CD14-positive monocyte (primary cell): ENCODE results near the gene PMP22. TPM values are rescaled to one million over a fixed set of nuclear protein-coding genes. Genes with fewer than 3 reads are reported as not detected.

Experiments used
- DNase-seq, 3 donors: peaks; one replicate each; pipeline ENCODE4 v3.0.0-alpha.2; 2011 to 2022
- H2AFZ ChIP-seq: 2 replicates; pipeline ENCODE4 v1.6.0; 2012; ENCODE audit warnings: mild to moderate bottlenecking, low read depth, low read length, inconsistent platforms; ENCODE audit not compliant: insufficient read depth, poor library complexity, severe bottlenecking
- H3K27ac ChIP-seq, 2 donors: 1 replicate in 1 of 2; 2 replicates in 1 of 2; pipeline ENCODE4 v1.5.1; 2012 to 2013; ENCODE audit warnings: low read length in 2 of 2, control low read depth in 1 of 2, inconsistent platforms in 1 of 2, low read depth in 1 of 2, mild to moderate bottlenecking in 1 of 2
- H3K27me3 ChIP-seq, 2 donors: one replicate each; pipeline versions ENCODE4 v1.6.0 to v1.6.1; 2011 to 2013; ENCODE audit warnings: low read length in 2 of 2; ENCODE audit not compliant: control insufficient read depth in 2 of 2, insufficient read depth in 2 of 2
- H3K36me3 ChIP-seq, 2 donors: replicated peaks in 1 of 2; 1 replicate in 1 of 2; 2 replicates in 1 of 2; pipeline versions ENCODE4 v1.5.1 to v1.6.1; 2012 to 2013; ENCODE audit warnings: low read length in 2 of 2, control low read depth in 1 of 2, inconsistent platforms in 1 of 2, mild to moderate bottlenecking in 1 of 2; ENCODE audit not compliant: insufficient read depth in 2 of 2, control insufficient read depth in 1 of 2
- H3K4me1 ChIP-seq, 2 donors: 1 replicate in 1 of 2; 2 replicates in 1 of 2; pipeline versions ENCODE4 v1.5.1 to v1.6.1; 2012 to 2013; ENCODE audit warnings: low read length in 2 of 2, control low read depth in 1 of 2, inconsistent platforms in 1 of 2, mild to moderate bottlenecking in 1 of 2, moderate library complexity in 1 of 2; ENCODE audit not compliant: insufficient read depth in 2 of 2, control insufficient read depth in 1 of 2
- H3K4me2 ChIP-seq: replicated peaks from 2 replicates; pipeline ENCODE3; 2012; ENCODE audit warnings: low read length, moderate library complexity, mild to moderate bottlenecking; ENCODE audit not compliant: poor library complexity, severe bottlenecking; ENCODE audit errors: extremely low read depth
- H3K4me3 ChIP-seq, 3 experiments: fragments of 200-600 bp in 1 of 3; sonication (generic) in 1 of 3; replicated peaks in 1 of 3; 1 replicate in 2 of 3; 2 replicates in 1 of 3; pipeline ENCODE4 v1.5.1; 2011 to 2013; ENCODE audit warnings: low read length in 3 of 3, mild to moderate bottlenecking in 3 of 3, control low read depth in 2 of 3, low read depth in 2 of 3, inconsistent platforms in 1 of 3, moderate library complexity in 1 of 3
- H3K79me2 ChIP-seq: 2 replicates; pipeline ENCODE4 v1.6.0; 2012; ENCODE audit warnings: mild to moderate bottlenecking, control low read depth, inconsistent platforms, low read length, moderate library complexity; ENCODE audit not compliant: insufficient read depth
- H3K9ac ChIP-seq: 2 replicates; pipeline ENCODE4 v1.6.0; 2017; ENCODE audit warnings: low read length, mild to moderate bottlenecking; ENCODE audit not compliant: insufficient read depth, poor library complexity, severe bottlenecking
- H3K9me3 ChIP-seq, 2 donors: replicated peaks in 1 of 2; 1 replicate in 1 of 2; 2 replicates in 1 of 2; pipeline versions ENCODE4 v1.5.1 to v1.6.1; 2012 to 2013; ENCODE audit warnings: low read length in 2 of 2, control low read depth in 1 of 2; ENCODE audit not compliant: control insufficient read depth in 1 of 2, insufficient read depth in 1 of 2
- H4K20me1 ChIP-seq: 2 replicates; pipeline ENCODE4 v1.6.0; 2012; ENCODE audit warnings: mild to moderate bottlenecking, low read length, control low read depth, moderate library complexity; ENCODE audit not compliant: insufficient read depth
- H3K27ac Mint-ChIP-seq, 7 donors: one replicate each; pipeline ENCODE4 v1.8.0; 2020; ENCODE audit warnings: mild to moderate bottlenecking in 7 of 7, mixed read lengths in 7 of 7, moderate library complexity in 6 of 7, inconsistent platforms in 2 of 7
- H3K27me3 Mint-ChIP-seq, 3 donors: one replicate each; pipeline ENCODE4 v1.8.0; 2021 to 2022; ENCODE audit warnings: low read depth in 3 of 3, mild to moderate bottlenecking in 3 of 3, mixed read lengths in 3 of 3, moderate library complexity in 3 of 3, inconsistent platforms in 1 of 3
- H3K36me3 Mint-ChIP-seq, 2 donors: one replicate each; pipeline ENCODE4 v1.8.0; 2020; ENCODE audit warnings: mixed read lengths in 2 of 2, inconsistent platforms in 1 of 2, mild to moderate bottlenecking in 1 of 2
- H3K4me1 Mint-ChIP-seq: one replicate; pipeline ENCODE4 v1.8.0; 2020; ENCODE audit warnings: mild to moderate bottlenecking, mixed read lengths
- H3K4me3 Mint-ChIP-seq, 2 donors: one replicate each; pipeline ENCODE4 v1.8.0; 2020; ENCODE audit warnings: mild to moderate bottlenecking in 2 of 2, mixed read lengths in 2 of 2, moderate library complexity in 1 of 2
- H3K9me3 Mint-ChIP-seq, 7 donors: one replicate each; pipeline ENCODE4 v1.8.0; 2020 to 2022; ENCODE audit warnings: mixed read lengths in 7 of 7, mild to moderate bottlenecking in 6 of 7, moderate library complexity in 6 of 7, inconsistent platforms in 2 of 7
- CTCF ChIP-seq: fragments of 200-600 bp; IDR thresholded peaks from one replicate; pipeline ENCODE4 v1.8.0; 2022; ENCODE audit warnings: antibody characterized with exemption, mild to moderate bottlenecking
- WGBS: methylation state at CpG from one replicate; pipeline ENCODE4 v1.1.5; 2013; ENCODE audit warnings: missing lambda C conversion rate; ENCODE audit not compliant: insufficient coverage; 5-methylcytosine and 5-hydroxymethylcytosine counted together
- intact Hi-C, 2 donors: fragments of 100-400 bp; cut with micrococcal nuclease; formaldehyde crosslinking; loops; one replicate each; pipeline versions ENCODE4 v1.15.0 to v1.15.1; 2023
- polyA plus RNA-seq, 3 donors: library from polyadenylated mRNA; depleted of rRNA in 1 of 3; unstranded in 2 of 3; stranded (reverse) in 1 of 3; fragments of 300-500 nt in 2 of 3; fragments of >200 nt in 1 of 3; fragmentation: Illumina TruSeq in 2 of 3; gene quantifications; 1 replicate in 2 of 3; 2 replicates in 1 of 3; pipeline ENCODE4 v1.2.3, GENCODE V29; 2012 to 2021

The PMP22 gene
- polyA plus RNA-seq, 3 donors = 1.2 to 3.9 (median 1.3) TPM

- H3K27ac Mint-ChIP-seq = peak overlapping the region in 1 of 7 donors; percentile 68
- peaks cover 0 to 2% of the 10 kb centered on the region in 2 donors for H3K27me3 ChIP-seq
- H3K79me2 ChIP-seq = no peaks in the 10 kb centered on the region
- no peaks in the 10 kb centered on the region for H3K36me3 ChIP-seq
- no peaks in the 10 kb centered on the region for H4K20me1 ChIP-seq
- intact Hi-C loops = no loop called here
- H3K27ac ChIP-seq = no peak overlapping the region
- no peak overlapping the region for H3K4me3 ChIP-seq
- no peak for DNase-seq
- H3K4me1 ChIP-seq = peaks cover 40 to 43% of the 10 kb centered on the region in 2 donors
- H3K36me3 Mint-ChIP-seq = peaks cover 3 to 5% of the 10 kb centered on the region in 2 donors
- H3K4me2 ChIP-seq = no peak overlapping the region
- no peak for TF ChIP-seq CTCF
- peaks cover 37% of the 10 kb centered on the region for H3K4me1 Mint-ChIP-seq
- H3K9me3 ChIP-seq = no peaks in the 10 kb centered on the region
- no peak overlapping the region for H2AFZ ChIP-seq
- no peak overlapping the region for H3K4me3 Mint-ChIP-seq
- peaks cover 4 to 13% (median 5%) of the 10 kb centered on the region in 3 donors for H3K27me3 Mint-ChIP-seq
- H3K9ac ChIP-seq = no peak overlapping the region
- H3K9me3 Mint-ChIP-seq = peaks cover 0 to 11% (median 2%) of the 10 kb centered on the region in 7 donors
These were observed 24.5 kb downstream of the PMP22 start for GRCh38 chr17:15240644-15241043.

- H3K36me3 ChIP-seq = no peaks in the 10 kb centered on the region
- no peak overlapping the region for H3K4me3 ChIP-seq
- H3K27ac ChIP-seq = no peak overlapping the region
- no peak overlapping the region for H3K4me2 ChIP-seq
- H3K4me1 ChIP-seq = peaks cover 44 to 48% of the 10 kb centered on the region in 2 donors
- peaks cover 41% of the 10 kb centered on the region for H3K4me1 Mint-ChIP-seq
- H3K36me3 Mint-ChIP-seq = peaks cover 3 to 5% of the 10 kb centered on the region in 2 donors
- WGBS = 83% methylated on average over 1 of the region's 3 CpGs
- peaks cover 0 to 10% (median 2%) of the 10 kb centered on the region in 7 donors for H3K9me3 Mint-ChIP-seq
- intact Hi-C loops = no loop called here
- no peak overlapping the region for H2AFZ ChIP-seq
- H3K27me3 ChIP-seq = peaks cover 0 to 2% of the 10 kb centered on the region in 2 donors
- no peak overlapping the region for H3K9ac ChIP-seq
- H3K79me2 ChIP-seq = no peaks in the 10 kb centered on the region
- H3K27ac Mint-ChIP-seq = peak overlapping the region in 6 of 7 donors; percentile 51 to 82 (median 68)
- no peak for DNase-seq
- no peak for TF ChIP-seq CTCF
- no peak overlapping the region for H3K4me3 Mint-ChIP-seq
- H3K9me3 ChIP-seq = no peaks in the 10 kb centered on the region
- no peaks in the 10 kb centered on the region for H4K20me1 ChIP-seq
- peaks cover 4 to 8% (median 5%) of the 10 kb centered on the region in 3 donors for H3K27me3 Mint-ChIP-seq
These were observed 25.6 kb downstream of the PMP22 start for GRCh38 chr17:15239491-15239890.
